ENCODE results near the gene CHN1.

Gene CHN1

GRCh38 chr2:174918886-174919526, 86.2 kb downstream of the CHN1 start:
- DNase-seq = no peak

GRCh38 chr2:174916270-174916930, 88.8 kb downstream of the CHN1 start:
- DNase-seq = no peak

- no peak for DNase-seq
These were observed 90.1 kb downstream of the CHN1 start for GRCh38 chr2:174914853-174915760.

GRCh38 chr2:174908284-174908683, 96.9 kb downstream of the CHN1 start:
- no peak for DNase-seq

- DNase-seq = no peak
These were observed 102.0 kb downstream of the CHN1 start for GRCh38 chr2:174903264-174903556.

GRCh38 chr2:174902506-174903263, 102.5 kb downstream of the CHN1 start:
- no peak for DNase-seq

- DNase-seq = no peak
These were observed 104.1 kb downstream of the CHN1 start for GRCh38 chr2:174901075-174901474.

- DNase-seq = no peak
These were observed 107.9 kb downstream of the CHN1 start for GRCh38 chr2:174897286-174897685.

GRCh38 chr2:174893018-174893417, 112.2 kb downstream of the CHN1 start:
- no peak for DNase-seq

GRCh38 chr2:174892546-174892945, 112.6 kb downstream of the CHN1 start:
- no peak for DNase-seq

- no peak for DNase-seq
These were observed 116.4 kb downstream of the CHN1 start for GRCh38 chr2:174888646-174889271.

- no peak for DNase-seq
These were observed 117.0 kb downstream of the CHN1 start for GRCh38 chr2:174888146-174888545.

GRCh38 chr2:174882416-174882815, 122.8 kb downstream of the CHN1 start:
- no peak for DNase-seq

- no peak for DNase-seq
These were observed 123.5 kb downstream of the CHN1 start for GRCh38 chr2:174881678-174882077.

GRCh38 chr2:174878537-174879147, 126.5 kb downstream of the CHN1 start:
- DNase-seq = no peak

- no peak for DNase-seq
These were observed 127.4 kb downstream of the CHN1 start for GRCh38 chr2:174877751-174878150.

- no peak for DNase-seq
These were observed 127.9 kb downstream of the CHN1 start for GRCh38 chr2:174877301-174877700.

GRCh38 chr2:174874085-174874484, 131.1 kb downstream of the CHN1 start:
- DNase-seq = no peak

- no peak for DNase-seq
These were observed 131.7 kb downstream of the CHN1 start for GRCh38 chr2:174873471-174873870.

GRCh38 chr2:174870787-174871186, 134.4 kb downstream of the CHN1 start:
- DNase-seq = no peak

GRCh38 chr2:174868878-174869277, 136.3 kb downstream of the CHN1 start:
- DNase-seq = no peak

- DNase-seq = no peak
These were observed 138.8 kb downstream of the CHN1 start for GRCh38 chr2:174866421-174866820.
